Activated naive CD4-positive, alpha-beta T cell treated with anti-CD3 and anti-CD28 coated beads for 36 hours (primary cell): Measurements from ENCODE around the gene CSTF1. TPM values are rescaled to one million over a fixed set of nuclear protein-coding genes. Genes with fewer than 3 reads are reported as not detected.

Experiments
- CTCF ChIA-PET: fragments of 350-600 bp; sonication (Branson Sonifier 250); formaldehyde crosslinking; loops from one replicate; lab custom pipeline; 2021; ENCODE audit warnings: antibody characterized with exemption; lab: Charles Lee
- DNase-seq: peaks from one replicate; pipeline ENCODE4 v3.0.0-alpha.2; 2020
- H3K27ac Mint-ChIP-seq: one replicate; pipeline ENCODE4 v1.8.0; 2021; ENCODE audit warnings: mild to moderate bottlenecking, mixed read lengths
- H3K27me3 Mint-ChIP-seq: one replicate; pipeline ENCODE4 v1.8.0; 2021; ENCODE audit warnings: low read depth, mixed read lengths
- H3K36me3 Mint-ChIP-seq: one replicate; pipeline ENCODE4 v1.8.0; 2021; ENCODE audit warnings: low read depth, mixed read lengths
- H3K4me1 Mint-ChIP-seq: one replicate; pipeline ENCODE4 v1.8.0; 2021; ENCODE audit warnings: low read depth, mixed read lengths
- H3K4me3 Mint-ChIP-seq: one replicate; pipeline ENCODE4 v1.8.0; 2021; ENCODE audit warnings: mild to moderate bottlenecking, moderate library complexity, mixed read lengths
- H3K9me3 Mint-ChIP-seq: one replicate; pipeline ENCODE4 v1.8.0; 2021; ENCODE audit warnings: mixed read lengths
- intact Hi-C: fragments of 100-400 bp; cut with micrococcal nuclease; formaldehyde crosslinking; loops from one replicate; pipeline ENCODE4 v1.15.1; 2023
- total RNA-seq, 2 experiments: library from RNA; stranded (reverse); gene quantifications; one replicate each; pipeline ENCODE4 v1.2.3, GENCODE V29; 2021

CSTF1 gene
- total RNA-seq, 2 experiments from 2014 or later: 68.0 to 70.7 TPM

- CTCF ChIA-PET: interaction anchor here (1.0 to 1.3 kb wide), 4 partner anchors 10 to 20 kb away, joined by 3 to 6 read pairs (median 5); no protein-coding TSS in a partner anchor
- Mint-ChIP-seq H3K27me3 (no peaks in the 10 kb centered on the region), H3K27ac (peak overlapping the region; percentile 80), H3K36me3 (no peaks in the 10 kb centered on the region), H3K4me3 (no peak overlapping the region), H3K9me3 (no peaks in the 10 kb centered on the region), H3K4me1 (peaks cover 66% of the 10 kb centered on the region)
- no peak for DNase-seq
- intact Hi-C loops: loop anchor here (1.0 kb wide), 2 partner anchors 7 to 9 kb away; no protein-coding TSS in a partner anchor
Measured at GRCh38 chr20:56422824-56423189, 30.4 kb downstream of the CSTF1 start.

DNA sequence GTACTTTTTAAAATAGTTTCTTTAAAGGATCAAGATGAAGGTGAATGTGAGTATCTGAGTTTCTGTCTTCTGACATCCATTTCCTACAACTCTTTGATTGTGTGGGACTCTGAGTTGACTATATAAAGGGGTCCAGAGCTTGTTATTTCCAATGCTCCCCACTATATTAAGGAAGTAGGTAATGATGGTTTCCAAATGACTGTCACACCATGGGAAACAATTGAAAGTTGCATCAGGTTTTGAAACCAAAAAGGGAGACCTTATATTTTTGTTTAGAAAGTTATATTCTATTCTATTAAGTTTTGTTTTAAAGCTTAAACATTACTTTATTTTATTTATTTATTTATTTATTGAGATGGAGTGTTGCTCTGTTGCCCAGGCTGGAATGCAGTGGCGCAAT, 30.8 kb downstream of the CSTF1 start:
- DNase-seq: no peak
- Mint-ChIP-seq H3K4me1 (peaks cover 66% of the 10 kb centered on the region), H3K9me3 (no peaks in the 10 kb centered on the region), H3K4me3 (no peak overlapping the region), H3K36me3 (no peaks in the 10 kb centered on the region), H3K27me3 (no peaks in the 10 kb centered on the region), H3K27ac (peak overlapping the region; percentile 80)
- CTCF ChIA-PET: interaction anchor here (1.0 to 1.3 kb wide), 3 partner anchors 10 to 20 kb away, joined by 3 to 6 read pairs (median 4); no protein-coding TSS in a partner anchor
- intact Hi-C loops: no loop called here

DNA sequence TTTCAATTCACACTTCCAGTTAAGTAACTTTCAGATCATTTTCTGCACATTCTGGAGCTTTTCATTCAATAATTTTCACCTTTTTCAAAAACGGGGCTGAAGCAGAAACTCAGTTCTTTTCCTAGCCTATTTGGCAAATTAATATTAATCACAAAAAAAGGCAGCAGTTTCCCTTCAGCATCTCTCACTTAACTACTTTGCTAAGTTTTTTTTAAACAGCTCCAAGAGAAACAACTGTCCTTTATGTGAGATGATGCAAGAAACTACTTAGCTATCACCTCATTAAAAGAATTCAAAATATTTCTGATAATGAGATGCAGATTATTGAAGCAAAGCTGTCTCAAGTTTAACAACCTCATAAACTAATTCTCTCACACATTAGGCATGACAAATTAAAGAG, 31.4 kb downstream of the CSTF1 start:
- no peak for DNase-seq
- Mint-ChIP-seq H3K4me1 (peaks cover 67% of the 10 kb centered on the region), H3K27me3 (no peaks in the 10 kb centered on the region), H3K36me3 (no peaks in the 10 kb centered on the region), H3K9me3 (no peaks in the 10 kb centered on the region), H3K4me3 (no peak overlapping the region), H3K27ac (no peak overlapping the region)
- CTCF ChIA-PET: interaction anchor here (0.6 to 1.0 kb wide), 2 partner anchors 19 to 185 kb away, joined by 4 to 6 read pairs; no protein-coding TSS in a partner anchor
- intact Hi-C loops: no loop called here

DNA sequence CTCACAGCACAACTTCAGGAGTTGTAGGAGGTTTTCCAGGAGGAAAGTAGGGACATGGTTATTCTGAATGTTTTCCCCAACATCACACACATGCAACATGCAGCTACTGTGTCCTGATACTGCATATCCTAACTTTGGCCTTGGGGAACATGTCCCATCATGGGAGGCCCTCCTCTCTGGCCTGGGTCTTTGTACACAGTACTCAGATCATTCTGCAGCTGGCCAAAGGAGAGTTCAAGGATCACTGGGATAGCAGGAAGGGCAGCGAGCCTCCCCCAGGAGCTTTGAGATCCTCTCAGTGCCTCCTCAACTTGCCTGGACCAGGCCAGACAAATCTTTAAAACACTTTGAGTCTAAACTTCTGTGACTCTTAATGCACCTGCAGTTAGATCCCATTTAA, 32.5 kb downstream of the CSTF1 start:
- CTCF ChIA-PET: no interaction called here
- Mint-ChIP-seq H3K27ac (no peak overlapping the region), H3K4me3 (no peak overlapping the region), H3K9me3 (no peaks in the 10 kb centered on the region), H3K27me3 (no peaks in the 10 kb centered on the region), H3K36me3 (peaks cover 3% of the 10 kb centered on the region), H3K4me1 (peaks cover 70% of the 10 kb centered on the region)
- no peak for DNase-seq
- intact Hi-C loops: no loop called here

DNA sequence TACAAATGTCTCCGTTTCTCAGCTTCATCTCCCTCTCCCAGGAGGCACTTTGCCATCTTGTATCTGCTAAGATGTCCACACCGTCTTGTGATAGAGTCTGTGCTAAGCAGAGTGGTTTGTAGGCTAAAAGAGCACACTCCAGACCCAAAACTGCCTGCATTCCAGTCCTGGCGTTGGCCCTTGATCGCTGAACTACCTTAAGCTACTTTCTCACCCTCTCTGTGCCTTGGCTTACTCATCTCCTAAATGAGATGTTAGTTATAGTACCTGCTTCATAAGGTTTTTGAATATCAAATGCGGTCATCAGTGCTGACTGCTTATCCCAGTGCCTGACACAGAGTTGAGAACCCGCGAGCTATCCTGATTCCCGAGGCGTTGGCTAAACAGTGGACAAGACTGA, 33.6 kb downstream of the CSTF1 start:
- no peak for DNase-seq
- CTCF ChIA-PET: no interaction called here

DNA sequence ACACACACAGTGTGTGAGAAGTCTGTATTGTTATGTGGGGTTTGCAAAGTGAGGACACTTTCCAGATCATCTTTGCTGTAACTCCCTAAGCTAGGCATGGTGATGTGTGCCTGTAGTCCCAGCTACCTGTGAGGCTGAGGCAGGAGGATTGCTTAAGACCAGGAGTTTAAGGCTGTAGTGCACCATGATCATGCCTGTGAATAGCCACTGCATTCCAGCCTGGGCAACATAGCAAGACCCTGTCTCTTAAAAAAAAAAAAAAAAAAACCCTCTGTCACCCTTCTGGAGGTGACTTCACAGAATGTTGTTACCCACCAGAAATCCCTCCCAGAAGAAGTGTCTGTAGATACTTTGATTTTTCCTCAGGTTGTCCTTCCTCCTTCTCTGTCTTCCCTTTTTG, 34.5 kb downstream of the CSTF1 start:
- no peak overlapping the region for H3K27ac Mint-ChIP-seq
- peaks cover 63% of the 10 kb centered on the region for H3K4me1 Mint-ChIP-seq
- intact Hi-C loops: no loop called here
- no peak for DNase-seq
- CTCF ChIA-PET: no interaction called here
- no peaks in the 10 kb centered on the region for H3K9me3 Mint-ChIP-seq
- H3K36me3 Mint-ChIP-seq: peaks cover 3% of the 10 kb centered on the region
- H3K4me3 Mint-ChIP-seq: no peak overlapping the region
- H3K27me3 Mint-ChIP-seq: no peaks in the 10 kb centered on the region

More for the DNA sequence above, 33.6 kb downstream of the CSTF1 start:
- Mint-ChIP-seq H3K27me3 (no peaks in the 10 kb centered on the region), H3K4me3 (no peak overlapping the region), H3K4me1 (peaks cover 70% of the 10 kb centered on the region), H3K9me3 (no peaks in the 10 kb centered on the region), H3K36me3 (peaks cover 3% of the 10 kb centered on the region), H3K27ac (no peak overlapping the region)
- intact Hi-C loops: no loop called here

DNA sequence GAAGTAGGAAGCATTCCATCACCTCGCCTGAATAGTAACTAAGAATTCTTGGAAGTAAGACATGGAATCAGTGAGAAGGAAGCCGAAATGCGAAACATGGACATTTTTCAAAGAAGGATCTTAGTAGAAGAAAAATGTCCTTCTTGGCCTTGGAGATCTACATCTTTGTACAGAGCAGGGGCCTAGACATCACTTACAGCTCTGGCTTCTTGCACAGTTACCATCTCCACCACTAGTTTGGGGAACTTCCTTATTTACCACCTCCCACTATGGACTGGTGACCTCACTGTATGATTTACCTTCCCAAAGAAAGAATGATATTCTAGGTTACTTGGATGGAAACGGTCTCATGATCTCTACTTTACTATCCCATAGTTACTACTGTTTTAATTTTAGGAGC, 35.4 kb downstream of the CSTF1 start:
- peaks cover 57% of the 10 kb centered on the region for H3K4me1 Mint-ChIP-seq
- intact Hi-C loops: no loop called here

DNA sequence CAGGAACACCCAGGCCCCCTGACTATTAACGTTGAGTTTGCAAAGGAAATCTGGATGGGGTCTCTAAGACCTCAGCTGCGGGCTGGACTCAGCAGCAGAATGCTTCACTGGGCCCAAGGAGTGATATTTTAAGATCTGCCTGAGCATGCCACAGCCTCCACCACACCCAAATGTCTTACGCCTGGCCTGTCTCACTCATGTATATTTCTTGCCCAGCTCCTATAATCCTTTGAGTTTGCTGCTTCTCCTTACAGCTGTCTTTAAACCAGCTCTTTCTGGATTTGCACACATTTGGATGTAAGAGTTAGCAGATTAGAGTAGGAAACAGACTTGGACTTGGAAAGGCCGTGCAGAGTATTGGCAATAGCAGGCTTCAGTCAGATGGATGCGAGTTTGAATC, 36.0 kb downstream of the CSTF1 start:
- CTCF ChIA-PET: interaction anchor here (0.8 to 1.2 kb wide), 2 partner anchors 11 to 16 kb away, joined by 3 read pairs; partner anchors contain the start of gene CASS4
- Mint-ChIP-seq H3K27ac (peak overlapping the region; percentile 90), H3K9me3 (no peaks in the 10 kb centered on the region), H3K4me1 (peaks cover 58% of the 10 kb centered on the region), H3K4me3 (no peak overlapping the region), H3K36me3 (peaks cover 6% of the 10 kb centered on the region), H3K27me3 (no peaks in the 10 kb centered on the region)
- DNase-seq: no peak
- intact Hi-C loops: no loop called here

More for the DNA sequence above, 35.4 kb downstream of the CSTF1 start:
- DNase-seq: no peak
- Mint-ChIP-seq H3K4me3 (no peak overlapping the region), H3K36me3 (peaks cover 3% of the 10 kb centered on the region), H3K27me3 (no peaks in the 10 kb centered on the region), H3K9me3 (no peaks in the 10 kb centered on the region), H3K27ac (no peak overlapping the region)
- CTCF ChIA-PET: no interaction called here

GRCh38 chr20:56428881-56429280, 36.4 kb downstream of the CSTF1 start:
- DNase-seq: no peak
- peak overlapping the region; percentile 90 for H3K27ac Mint-ChIP-seq
- H3K4me1 Mint-ChIP-seq: peaks cover 63% of the 10 kb centered on the region
- CTCF ChIA-PET: interaction anchor here (0.8 to 1.2 kb wide), 2 partner anchors 12 to 17 kb away, joined by 3 read pairs; partner anchors contain the start of gene CASS4
- H3K36me3 Mint-ChIP-seq: peaks cover 6% of the 10 kb centered on the region
- no peaks in the 10 kb centered on the region for H3K9me3 Mint-ChIP-seq
- intact Hi-C loops: loop anchor here (1.0 kb wide), 1 partner anchor 11 kb away; no protein-coding TSS in a partner anchor
- H3K27me3 Mint-ChIP-seq: no peaks in the 10 kb centered on the region
- H3K4me3 Mint-ChIP-seq: peak overlapping the region; percentile 72

GRCh38 chr20:56429502-56429901, 37.1 kb downstream of the CSTF1 start:
- Mint-ChIP-seq H3K4me1 (peaks cover 65% of the 10 kb centered on the region), H3K9me3 (no peaks in the 10 kb centered on the region), H3K4me3 (peak overlapping the region; percentile 72), H3K36me3 (peaks cover 6% of the 10 kb centered on the region), H3K27me3 (no peaks in the 10 kb centered on the region), H3K27ac (peak overlapping the region; percentile 90)
- CTCF ChIA-PET: interaction anchor here (0.6 kb wide), 1 partner anchor 35 kb away, joined by 4 read pairs; no protein-coding TSS in a partner anchor
- intact Hi-C loops: loop anchor here (1.0 kb wide), 1 partner anchor 11 kb away; no protein-coding TSS in a partner anchor
- DNase-seq: peak; percentile 65

DNA sequence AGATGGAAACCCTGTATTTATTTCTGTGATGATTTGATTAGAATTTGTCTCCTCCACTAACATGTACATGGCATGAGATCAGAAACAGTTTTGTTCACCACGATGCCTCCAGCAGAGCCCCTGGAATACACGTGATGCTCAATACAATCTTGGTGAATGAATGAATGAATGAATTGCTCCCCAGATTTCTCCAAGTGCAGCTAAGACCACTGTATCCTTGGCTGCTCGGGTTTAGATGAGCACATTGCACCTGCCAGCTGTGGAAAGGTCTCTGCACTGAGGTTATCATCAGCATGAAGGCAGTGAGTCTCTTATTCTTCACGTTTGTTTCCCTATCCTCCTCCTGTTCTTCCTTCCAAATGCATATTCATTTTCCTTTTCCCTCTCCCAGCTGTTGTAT, 37.5 kb downstream of the CSTF1 start:
- H3K9me3 Mint-ChIP-seq: no peaks in the 10 kb centered on the region
- H3K27me3 Mint-ChIP-seq: no peaks in the 10 kb centered on the region
- H3K4me3 Mint-ChIP-seq: peak overlapping the region; percentile 72
- peak overlapping the region; percentile 90 for H3K27ac Mint-ChIP-seq
- intact Hi-C loops: loop anchor here (1.0 kb wide), 2 partner anchors 8 to 10 kb away; no protein-coding TSS in a partner anchor
- DNase-seq: no peak
- CTCF ChIA-PET: interaction anchor here (0.6 to 1.1 kb wide), 2 partner anchors 12 to 35 kb away, joined by 3 to 4 read pairs; no protein-coding TSS in a partner anchor
- peaks cover 62% of the 10 kb centered on the region for H3K4me1 Mint-ChIP-seq
- peaks cover 6% of the 10 kb centered on the region for H3K36me3 Mint-ChIP-seq

GRCh38 chr20:56430461-56430860, 38.0 kb downstream of the CSTF1 start:
- Mint-ChIP-seq H3K4me1 (peaks cover 61% of the 10 kb centered on the region), H3K4me3 (peak overlapping the region; percentile 72), H3K27ac (peak overlapping the region; percentile 90), H3K9me3 (no peaks in the 10 kb centered on the region), H3K27me3 (no peaks in the 10 kb centered on the region), H3K36me3 (peaks cover 6% of the 10 kb centered on the region)
- CTCF ChIA-PET: interaction anchor here (0.7 to 1.1 kb wide), 2 partner anchors 12 to 24 kb away, joined by 3 read pairs; no protein-coding TSS in a partner anchor
- DNase-seq: no peak
- intact Hi-C loops: loop anchor here (1.0 kb wide), 1 partner anchor 8 kb away; no protein-coding TSS in a partner anchor

GRCh38 chr20:56430957-56431356, 38.5 kb downstream of the CSTF1 start:
- CTCF ChIA-PET: interaction anchor here (0.7 to 1.1 kb wide), 2 partner anchors 13 to 23 kb away, joined by 3 read pairs; no protein-coding TSS in a partner anchor
- H3K4me1 Mint-ChIP-seq: peaks cover 61% of the 10 kb centered on the region
- H3K27me3 Mint-ChIP-seq: no peaks in the 10 kb centered on the region
- no peaks in the 10 kb centered on the region for H3K9me3 Mint-ChIP-seq
- no peak overlapping the region for H3K4me3 Mint-ChIP-seq
- H3K36me3 Mint-ChIP-seq: peaks cover 6% of the 10 kb centered on the region
- H3K27ac Mint-ChIP-seq: peak overlapping the region; percentile 90
- no peak for DNase-seq
- intact Hi-C loops: loop anchor here (1.0 kb wide), 1 partner anchor 9 kb away; no protein-coding TSS in a partner anchor
